CD4-positive, CD25-positive, alpha-beta regulatory T cell (primary cell): ENCODE results near the gene ADAM8. TPM values are rescaled to one million over a fixed set of nuclear protein-coding genes. Genes with fewer than 3 reads are reported as not detected.

ENCODE experiments used
- ATAC-seq, 2 donors: fragments of 150-1000 bp; cut with Tn5 transposase; one replicate each; pipeline ENCODE4 v1.10.0; 2021; ENCODE audit warnings: low read depth in 2 of 2, moderate number of reproducible peaks in 2 of 2, moderate library complexity in 1 of 2
- DNase-seq, 3 donors: peaks; one replicate each; pipeline versions ENCODE4 v3.0.0 to v3.0.0-alpha.2; 2012 to 2022; ENCODE audit warnings: mixed read lengths in 1 of 3
- H3K27ac ChIP-seq: one replicate; pipeline ENCODE4 v1.7.0; 2013; ENCODE audit warnings: mild to moderate bottlenecking, low read length; ENCODE audit not compliant: insufficient read depth, poor library complexity, severe bottlenecking
- H3K27me3 ChIP-seq: one replicate; pipeline ENCODE4 v1.7.0; 2013; ENCODE audit warnings: low read length; ENCODE audit not compliant: control insufficient read depth, insufficient read depth
- H3K36me3 ChIP-seq: one replicate; pipeline ENCODE4 v1.7.0; 2013; ENCODE audit warnings: mild to moderate bottlenecking, low read length, moderate library complexity; ENCODE audit not compliant: control insufficient read depth, insufficient read depth
- H3K4me1 ChIP-seq: 2 replicates; pipeline ENCODE4 v1.7.0; 2013; ENCODE audit warnings: mild to moderate bottlenecking, low read length; ENCODE audit not compliant: insufficient read depth, control insufficient read depth, poor library complexity, severe bottlenecking
- H3K4me3 ChIP-seq: one replicate; pipeline ENCODE4 v1.7.0; 2013; ENCODE audit warnings: low read depth, mild to moderate bottlenecking, low read length, moderate library complexity
- H3K9me3 ChIP-seq, 2 experiments: 1 replicate in 1 of 2; 2 replicates in 1 of 2; pipeline ENCODE4 v1.7.0; 2013; ENCODE audit warnings: low read length in 2 of 2, mild to moderate bottlenecking in 1 of 2, moderate library complexity in 1 of 2; ENCODE audit not compliant: control insufficient read depth in 2 of 2
- H3K27ac Mint-ChIP-seq, 3 donors: one replicate each; pipeline ENCODE4 v1.8.0; 2020 to 2022; ENCODE audit warnings: mild to moderate bottlenecking in 3 of 3, mixed read lengths in 3 of 3, moderate library complexity in 2 of 3
- H3K27me3 Mint-ChIP-seq: one replicate; pipeline ENCODE4 v1.8.0; 2022; ENCODE audit warnings: mild to moderate bottlenecking, mixed read lengths
- H3K36me3 Mint-ChIP-seq: one replicate; pipeline ENCODE4 v1.8.0; 2020; ENCODE audit warnings: mixed read lengths
- H3K4me1 Mint-ChIP-seq, 4 donors: one replicate each; pipeline ENCODE4 v1.8.0; 2020 to 2022; ENCODE audit warnings: mixed read lengths in 4 of 4, mild to moderate bottlenecking in 1 of 4
- H3K4me3 Mint-ChIP-seq, 4 donors: one replicate each; pipeline ENCODE4 v1.8.0; 2020 to 2022; ENCODE audit warnings: mild to moderate bottlenecking in 4 of 4, mixed read lengths in 4 of 4, moderate library complexity in 3 of 4
- H3K9me3 Mint-ChIP-seq, 7 donors: one replicate each; pipeline ENCODE4 v1.8.0; 2020 to 2022; ENCODE audit warnings: mixed read lengths in 7 of 7, mild to moderate bottlenecking in 3 of 7, moderate library complexity in 2 of 7
- polyA plus RNA-seq, 4 donors: library from polyadenylated mRNA; unstranded; fragments of 300-500 nt; fragmentation: Illumina TruSeq; gene quantifications; one replicate each; pipeline ENCODE4 v1.2.3, GENCODE V29; 2021
- total RNA-seq: library from RNA; stranded (reverse); gene quantifications from one replicate; pipeline ENCODE4 v1.2.3, GENCODE V29; 2022

ADAM8 gene
- total and polyA plus RNA-seq, 5 donors from 2014 or later = 33.4 to 148 (median 54.3) TPM

GRCh38 chr10:133249094-133249780 lies 27.4 kb downstream of the ADAM8 start:
- no peaks in the 10 kb centered on the region for H3K36me3 Mint-ChIP-seq
- no peaks in the 10 kb centered on the region for H3K36me3 ChIP-seq
- no peak for ATAC-seq
- H3K4me1 ChIP-seq = no peaks in the 10 kb centered on the region
- peaks cover 0 to 2% (median 0%) of the 10 kb centered on the region in 4 donors for H3K4me1 Mint-ChIP-seq
- H3K27ac ChIP-seq = no peak overlapping the region
- H3K27me3 ChIP-seq = no peaks in the 10 kb centered on the region
- no peaks in the 10 kb centered on the region for H3K27me3 Mint-ChIP-seq
- DNase-seq = no peak
- no peak overlapping the region for H3K4me3 Mint-ChIP-seq
- no peak overlapping the region for H3K4me3 ChIP-seq
- peak overlapping the region in 1 of 3 donors; percentile 21 for H3K27ac Mint-ChIP-seq
- peaks cover 0 to 2% (median 0%) of the 10 kb centered on the region in 7 donors for H3K9me3 Mint-ChIP-seq
- H3K9me3 ChIP-seq = no peaks in the 10 kb centered on the region

- Histone ChIP-seq H3K27ac (no peak overlapping the region), H3K4me1 (no peaks in the 10 kb centered on the region), H3K9me3 (no peaks in the 10 kb centered on the region), H3K36me3 (no peaks in the 10 kb centered on the region), H3K27me3 (no peaks in the 10 kb centered on the region), H3K4me3 (no peak overlapping the region)
- H3K27me3 Mint-ChIP-seq = no peaks in the 10 kb centered on the region
- peaks cover 0 to 2% (median 0%) of the 10 kb centered on the region in 7 donors for H3K9me3 Mint-ChIP-seq
- H3K27ac Mint-ChIP-seq = no peak overlapping the region
- H3K4me3 Mint-ChIP-seq = no peak overlapping the region
- no peak for ATAC-seq
- no peak for DNase-seq
- H3K4me1 Mint-ChIP-seq = peaks cover 0 to 2% (median 0%) of the 10 kb centered on the region in 4 donors
- no peaks in the 10 kb centered on the region for H3K36me3 Mint-ChIP-seq
Observed at GRCh38 chr10:133248334-133248715, 28.3 kb downstream of the ADAM8 start.

GRCh38 chr10:133247681-133248333 lies 28.9 kb downstream of the ADAM8 start:
- H3K27ac Mint-ChIP-seq = no peak overlapping the region

GRCh38 chr10:133246236-133246626 lies 30.4 kb downstream of the ADAM8 start:
- H3K36me3 ChIP-seq = no peaks in the 10 kb centered on the region
- Mint-ChIP-seq H3K4me1 (peaks cover 0 to 11% (median 0%) of the 10 kb centered on the region in 4 donors), H3K27ac (no peak overlapping the region), H3K27me3 (peaks cover 12% of the 10 kb centered on the region), H3K36me3 (no peaks in the 10 kb centered on the region), H3K9me3 (peaks cover 0 to 1% (median 0%) of the 10 kb centered on the region in 7 donors), H3K4me3 (no peak overlapping the region)
- no peaks in the 10 kb centered on the region for H3K9me3 ChIP-seq
- DNase-seq (no peak), ATAC-seq (no peak)
- peaks cover 4% of the 10 kb centered on the region for H3K27me3 ChIP-seq
- peaks cover 9% of the 10 kb centered on the region for H3K4me1 ChIP-seq
- no peak overlapping the region for H3K4me3 ChIP-seq
- H3K27ac ChIP-seq = no peak overlapping the region

More at GRCh38 chr10:133247681-133248333, 28.9 kb downstream of the ADAM8 start:
- DNase-seq (no peak), ATAC-seq (no peak)
- Histone ChIP-seq H3K27me3 (peaks cover 4% of the 10 kb centered on the region), H3K27ac (no peak overlapping the region), H3K4me1 (no peaks in the 10 kb centered on the region), H3K4me3 (no peak overlapping the region), H3K36me3 (no peaks in the 10 kb centered on the region), H3K9me3 (no peaks in the 10 kb centered on the region)
- H3K27me3 Mint-ChIP-seq = no peaks in the 10 kb centered on the region
- H3K4me3 Mint-ChIP-seq = no peak overlapping the region
- H3K4me1 Mint-ChIP-seq = peaks cover 0 to 2% (median 0%) of the 10 kb centered on the region in 4 donors
- peaks cover 0 to 2% (median 0%) of the 10 kb centered on the region in 7 donors for H3K9me3 Mint-ChIP-seq
- H3K36me3 Mint-ChIP-seq = no peaks in the 10 kb centered on the region

GRCh38 chr10:133245439-133246235 lies 31.0 kb downstream of the ADAM8 start:
- no peak overlapping the region for H3K27ac Mint-ChIP-seq
- H3K9me3 ChIP-seq = no peaks in the 10 kb centered on the region
- peaks cover 4% of the 10 kb centered on the region for H3K27me3 ChIP-seq
- H3K4me1 Mint-ChIP-seq = peaks cover 0 to 17% (median 4%) of the 10 kb centered on the region in 4 donors
- no peaks in the 10 kb centered on the region for H3K9me3 Mint-ChIP-seq
- no peak overlapping the region for H3K4me3 Mint-ChIP-seq
- H3K27me3 Mint-ChIP-seq = peaks cover 17% of the 10 kb centered on the region
- DNase-seq (no peak), ATAC-seq (no peak)
- H3K36me3 Mint-ChIP-seq = no peaks in the 10 kb centered on the region
- H3K27ac ChIP-seq = no peak overlapping the region
- H3K4me1 ChIP-seq = peaks cover 15% of the 10 kb centered on the region
- no peak overlapping the region for H3K4me3 ChIP-seq
- no peaks in the 10 kb centered on the region for H3K36me3 ChIP-seq

- DNase-seq (no peak), ATAC-seq (no peak)
- H3K27me3 ChIP-seq = peaks cover 8% of the 10 kb centered on the region
- Mint-ChIP-seq H3K27ac (no peak overlapping the region), H3K4me3 (no peak overlapping the region), H3K27me3 (peaks cover 30% of the 10 kb centered on the region), H3K9me3 (no peaks in the 10 kb centered on the region), H3K4me1 (peaks cover 0 to 20% (median 5%) of the 10 kb centered on the region in 4 donors), H3K36me3 (no peaks in the 10 kb centered on the region)
- H3K4me1 ChIP-seq = peaks cover 15% of the 10 kb centered on the region
- no peak overlapping the region for H3K4me3 ChIP-seq
- no peaks in the 10 kb centered on the region for H3K9me3 ChIP-seq
- no peak overlapping the region for H3K27ac ChIP-seq
- no peaks in the 10 kb centered on the region for H3K36me3 ChIP-seq
Observed at GRCh38 chr10:133243593-133243992, 33.1 kb downstream of the ADAM8 start.

GRCh38 chr10:133242611-133243356 lies 33.9 kb downstream of the ADAM8 start:
- Histone ChIP-seq H3K27ac (no peak overlapping the region), H3K36me3 (no peaks in the 10 kb centered on the region), H3K4me1 (peaks cover 15% of the 10 kb centered on the region), H3K9me3 (no peaks in the 10 kb centered on the region), H3K27me3 (peaks cover 9% of the 10 kb centered on the region), H3K4me3 (no peak overlapping the region)
- no peak for DNase-seq
- Mint-ChIP-seq H3K9me3 (no peaks in the 10 kb centered on the region), H3K27me3 (peaks cover 33% of the 10 kb centered on the region), H3K4me3 (peak overlapping the region in 2 of 4 donors; percentile 52 to 73), H3K36me3 (no peaks in the 10 kb centered on the region), H3K27ac (peak overlapping the region in 1 of 3 donors; percentile 2), H3K4me1 (peaks cover 0 to 21% (median 5%) of the 10 kb centered on the region in 4 donors)
- no peak for ATAC-seq
